Activated naive CD8-positive, alpha-beta T cell treated with anti-CD3 and anti-CD28 coated beads for 36 hours (primary cell): ENCODE measurements around the gene STK4. TPM values are rescaled to one million over a fixed set of nuclear protein-coding genes. Genes with fewer than 3 reads are reported as not detected.
"Not testable (repeated sequence)": the region's sequence is repeated elsewhere in the genome, so short reads cannot be mapped to it uniquely, and the experiment has no call there.

ENCODE experiments used
- DNase-seq: peaks from one replicate; pipeline ENCODE4 v3.0.0; 2021
- H3K27ac Mint-ChIP-seq: one replicate; pipeline ENCODE4 v1.8.0; 2022; ENCODE audit warnings: mild to moderate bottlenecking, moderate library complexity, mixed read lengths
- H3K27me3 Mint-ChIP-seq: one replicate; pipeline ENCODE4 v1.8.0; 2022; ENCODE audit warnings: mild to moderate bottlenecking, mixed read lengths
- H3K36me3 Mint-ChIP-seq: one replicate; pipeline ENCODE4 v1.8.0; 2021; ENCODE audit warnings: mild to moderate bottlenecking, mixed read lengths
- H3K4me1 Mint-ChIP-seq: one replicate; pipeline ENCODE4 v1.8.0; 2021; ENCODE audit warnings: mixed read lengths
- H3K4me3 Mint-ChIP-seq: one replicate; pipeline ENCODE4 v1.8.0; 2022; ENCODE audit warnings: mild to moderate bottlenecking, moderate library complexity, mixed read lengths
- H3K9me3 Mint-ChIP-seq: one replicate; pipeline ENCODE4 v1.8.0; 2022; ENCODE audit warnings: mixed read lengths
- total RNA-seq, 2 experiments: library from RNA; stranded (reverse); gene quantifications; one replicate each; pipeline ENCODE4 v1.2.3, GENCODE V29; 2021

Gene STK4
- total RNA-seq, 2 experiments from 2014 or later = 180 to 198 TPM

GRCh38 chr20:45019027-45019761, 52.9 kb downstream of the STK4 start:
- Mint-ChIP-seq H3K4me3 (no peak overlapping the region), H3K4me1 (peaks cover 66% of the 10 kb centered on the region), H3K27me3 (no peaks in the 10 kb centered on the region), H3K9me3 (no peaks in the 10 kb centered on the region), H3K27ac (peak overlapping the region; percentile 45), H3K36me3 (peaks cover 46% of the 10 kb centered on the region)
- no peak for DNase-seq

- Mint-ChIP-seq H3K9me3 (no peaks in the 10 kb centered on the region), H3K27me3 (no peaks in the 10 kb centered on the region), H3K27ac (no peak overlapping the region), H3K4me3 (no peak overlapping the region), H3K4me1 (peaks cover 66% of the 10 kb centered on the region), H3K36me3 (peaks cover 46% of the 10 kb centered on the region)
- DNase-seq = no peak
Observed at GRCh38 chr20:45019762-45020123, 53.4 kb downstream of the STK4 start.

DNA sequence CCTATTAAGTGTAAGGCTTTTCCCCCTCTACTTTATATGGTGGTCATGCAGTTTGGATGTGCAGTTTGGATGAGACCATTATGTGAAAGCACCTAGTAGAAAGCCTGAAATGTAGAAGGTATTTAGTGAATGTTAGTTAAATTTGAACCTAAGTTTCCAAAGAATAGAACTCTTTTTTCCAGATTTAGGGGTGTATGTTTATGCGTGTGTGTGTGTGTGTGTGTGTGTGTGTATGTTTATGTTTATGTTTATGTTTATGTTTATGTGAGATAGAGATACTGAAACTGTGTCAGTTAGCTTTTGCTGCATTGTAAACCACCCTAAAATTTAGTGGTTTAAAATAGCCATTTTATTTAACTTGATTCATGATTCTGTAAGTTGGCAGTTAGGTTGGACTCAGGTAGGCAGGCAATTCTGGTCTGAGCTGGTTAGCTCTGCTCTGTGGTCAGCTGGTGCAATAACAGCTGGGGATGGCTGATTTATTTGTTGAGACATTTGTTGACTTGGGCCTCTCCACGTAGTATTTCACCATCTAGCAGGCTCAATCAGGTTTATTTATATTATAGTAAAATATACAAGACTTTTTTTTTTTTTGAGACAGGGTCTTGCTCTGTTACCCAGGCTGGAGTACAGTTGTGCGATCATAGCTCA, 54.0 kb downstream of the STK4 start:
- Mint-ChIP-seq H3K9me3 (no peaks in the 10 kb centered on the region), H3K27me3 (no peaks in the 10 kb centered on the region), H3K36me3 (peaks cover 50% of the 10 kb centered on the region), H3K27ac (peak overlapping the region; percentile 72), H3K4me1 (peaks cover 65% of the 10 kb centered on the region), H3K4me3 (no peak overlapping the region)
- DNase-seq = no peak

GRCh38 chr20:45021631-45022030, 55.3 kb downstream of the STK4 start:
- peaks cover 50% of the 10 kb centered on the region for H3K36me3 Mint-ChIP-seq
- H3K4me1 Mint-ChIP-seq = peaks cover 61% of the 10 kb centered on the region
- no peak overlapping the region for H3K4me3 Mint-ChIP-seq
- DNase-seq = no peak
- peak overlapping the region; percentile 2 for H3K27ac Mint-ChIP-seq
- no peaks in the 10 kb centered on the region for H3K9me3 Mint-ChIP-seq
- no peaks in the 10 kb centered on the region for H3K27me3 Mint-ChIP-seq

DNA sequence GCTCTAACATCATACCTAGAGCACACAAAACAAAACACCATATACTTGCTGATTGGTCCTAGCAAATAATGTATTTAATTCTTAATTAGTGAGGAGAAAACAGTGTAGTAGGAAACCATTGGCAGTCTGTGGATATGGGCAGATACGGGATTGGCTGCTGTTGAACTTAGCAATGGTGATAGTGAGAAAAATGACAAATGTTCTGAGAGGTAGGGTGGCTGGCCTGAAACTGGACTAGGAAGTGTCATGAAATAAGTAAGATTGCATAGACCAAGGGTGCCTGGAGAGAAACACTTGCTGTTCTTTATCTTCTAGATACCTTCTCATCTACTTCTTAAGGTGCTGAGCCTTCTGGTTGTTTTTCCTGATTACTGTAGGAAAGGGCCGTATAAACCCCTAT, 56.8 kb downstream of the STK4 start:
- not testable (repeated sequence) for H3K27me3 Mint-ChIP-seq, H3K9me3 Mint-ChIP-seq

DNA sequence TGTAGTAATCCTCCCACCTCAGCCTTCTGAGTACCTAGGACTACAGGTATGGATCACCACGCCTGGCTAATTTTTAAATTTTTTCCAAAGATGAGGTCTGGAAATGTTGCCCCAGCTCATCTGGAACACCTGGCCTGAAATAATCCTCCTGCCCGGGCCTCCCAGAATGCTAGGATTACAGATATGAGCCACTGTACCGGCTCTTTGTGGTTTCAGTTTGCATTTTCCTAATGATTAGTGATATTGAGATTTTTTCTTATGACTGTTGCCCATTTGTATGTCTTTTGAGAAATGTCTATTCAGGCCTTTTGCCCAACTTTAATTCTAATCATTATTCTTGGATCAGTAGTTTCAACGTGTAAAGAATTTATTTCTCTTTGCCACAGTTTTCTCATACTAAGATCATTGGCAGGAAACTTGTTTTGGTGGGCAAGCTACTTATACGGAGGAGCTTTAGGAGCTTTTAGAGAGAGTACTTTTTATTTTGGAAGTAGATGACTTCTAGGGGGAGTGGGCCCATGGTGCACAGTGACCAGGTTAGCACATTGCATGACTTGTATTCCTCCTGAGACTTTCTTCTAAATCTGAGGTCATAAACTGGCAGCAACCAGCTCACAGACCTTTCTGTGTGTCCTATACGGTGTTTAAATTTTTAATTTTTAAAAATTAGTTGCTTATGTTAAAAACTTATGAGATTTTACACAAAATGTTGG, 62.3 kb downstream of the STK4 start:
- no peaks in the 10 kb centered on the region for H3K27me3 Mint-ChIP-seq
- H3K4me1 Mint-ChIP-seq = peaks cover 58% of the 10 kb centered on the region
- H3K9me3 Mint-ChIP-seq = peaks cover 1% of the 10 kb centered on the region
- H3K4me3 Mint-ChIP-seq = no peak overlapping the region
- peak overlapping the region; percentile 58 for H3K27ac Mint-ChIP-seq
- no peak for DNase-seq
- H3K36me3 Mint-ChIP-seq = peaks cover 62% of the 10 kb centered on the region

More for the DNA sequence above, 56.8 kb downstream of the STK4 start:
- peak overlapping the region; percentile 34 for H3K27ac Mint-ChIP-seq
- peaks cover 58% of the 10 kb centered on the region for H3K4me1 Mint-ChIP-seq
- DNase-seq, H3K4me3 Mint-ChIP-seq: not testable (repeated sequence)
- H3K36me3 Mint-ChIP-seq = peaks cover 51% of the 10 kb centered on the region

GRCh38 chr20:45029884-45030283, 63.6 kb downstream of the STK4 start:
- DNase-seq = no peak
- no peaks in the 10 kb centered on the region for H3K27me3 Mint-ChIP-seq
- peaks cover 1% of the 10 kb centered on the region for H3K9me3 Mint-ChIP-seq
- H3K36me3 Mint-ChIP-seq = peaks cover 66% of the 10 kb centered on the region
- no peak overlapping the region for H3K4me3 Mint-ChIP-seq
- H3K4me1 Mint-ChIP-seq = peaks cover 58% of the 10 kb centered on the region
- H3K27ac Mint-ChIP-seq = peak overlapping the region; percentile 58

- peak overlapping the region; percentile 6 for H3K27ac Mint-ChIP-seq
- H3K4me1 Mint-ChIP-seq = peaks cover 64% of the 10 kb centered on the region
- DNase-seq = no peak
- H3K27me3 Mint-ChIP-seq = no peaks in the 10 kb centered on the region
- peaks cover 66% of the 10 kb centered on the region for H3K36me3 Mint-ChIP-seq
- H3K4me3 Mint-ChIP-seq = no peak overlapping the region
- peaks cover 1% of the 10 kb centered on the region for H3K9me3 Mint-ChIP-seq
Observed at GRCh38 chr20:45032276-45032675, 66.0 kb downstream of the STK4 start.

DNA sequence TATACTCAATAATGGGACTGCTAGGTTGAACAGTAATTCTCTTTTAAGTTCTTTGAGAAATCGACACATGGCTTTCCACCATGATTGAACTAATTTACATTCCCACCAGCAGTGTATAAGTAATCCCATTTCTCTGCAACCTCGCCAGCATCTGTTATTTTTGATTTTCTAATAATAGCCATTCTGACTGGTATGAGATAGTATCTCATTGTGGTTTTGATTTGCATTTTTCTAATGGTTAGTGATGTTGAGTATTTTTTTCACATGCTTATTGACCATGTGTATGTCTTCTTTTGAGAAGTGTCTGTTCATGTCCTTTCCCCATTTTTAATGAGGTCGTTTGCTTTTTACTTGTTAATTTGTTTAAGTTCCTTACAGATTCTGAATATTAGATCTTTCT, 66.5 kb downstream of the STK4 start:
- Mint-ChIP-seq H3K4me1 (peaks cover 61% of the 10 kb centered on the region), H3K9me3 (peaks cover 1% of the 10 kb centered on the region), H3K36me3 (peaks cover 63% of the 10 kb centered on the region), H3K27ac (peak overlapping the region; percentile 48), H3K4me3 (no peak overlapping the region), H3K27me3 (no peaks in the 10 kb centered on the region)
- DNase-seq = no peak

- H3K27me3 Mint-ChIP-seq = no peaks in the 10 kb centered on the region
- no peak overlapping the region for H3K4me3 Mint-ChIP-seq
- H3K9me3 Mint-ChIP-seq = peaks cover 1% of the 10 kb centered on the region
- no peak for DNase-seq
- peak overlapping the region; percentile 63 for H3K27ac Mint-ChIP-seq
- H3K36me3 Mint-ChIP-seq = peaks cover 55% of the 10 kb centered on the region
- H3K4me1 Mint-ChIP-seq = peaks cover 56% of the 10 kb centered on the region
Observed at GRCh38 chr20:45034436-45034835, 68.1 kb downstream of the STK4 start.

DNA sequence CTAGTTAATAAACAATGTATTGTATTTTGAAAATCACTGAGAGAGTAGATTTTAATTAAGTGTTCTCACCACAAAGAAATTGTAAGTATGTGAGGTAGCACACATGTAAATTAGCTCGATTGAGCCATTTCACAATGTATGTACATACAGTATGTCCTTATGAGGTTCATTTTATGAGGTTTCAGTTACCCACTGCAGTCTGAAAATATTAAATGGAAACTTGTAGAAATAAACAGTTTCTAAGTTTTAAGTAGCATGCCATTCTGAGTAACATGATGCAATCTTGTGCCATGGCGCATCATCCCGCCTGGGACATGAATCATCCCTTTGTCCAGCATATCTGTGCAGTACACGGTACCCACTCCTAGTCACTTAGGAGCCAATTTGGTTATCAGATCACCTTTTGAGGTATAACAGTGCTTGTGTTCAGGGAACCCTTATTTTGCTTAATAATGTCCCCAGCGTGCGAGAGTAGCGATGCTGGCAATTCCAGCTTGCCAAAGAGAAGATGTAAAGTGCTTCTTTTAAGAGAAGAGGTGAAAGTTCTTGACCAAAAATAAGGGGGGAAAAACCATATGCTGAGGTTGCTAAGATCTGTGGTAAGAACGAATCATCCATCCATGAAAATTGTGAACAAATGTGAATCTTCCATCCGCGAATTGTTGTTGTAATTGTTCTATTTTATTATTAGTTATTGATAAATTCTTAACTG, 69.9 kb downstream of the STK4 start:
- peak overlapping the region; percentile 96 for H3K27ac Mint-ChIP-seq
- no peaks in the 10 kb centered on the region for H3K27me3 Mint-ChIP-seq
- peaks cover 61% of the 10 kb centered on the region for H3K36me3 Mint-ChIP-seq
- DNase-seq = peak; percentile 64
- H3K9me3 Mint-ChIP-seq = peaks cover 1% of the 10 kb centered on the region
- H3K4me3 Mint-ChIP-seq = no peak overlapping the region
- peaks cover 65% of the 10 kb centered on the region for H3K4me1 Mint-ChIP-seq

- no peaks in the 10 kb centered on the region for H3K27me3 Mint-ChIP-seq
- peaks cover 71% of the 10 kb centered on the region for H3K4me1 Mint-ChIP-seq
- H3K27ac Mint-ChIP-seq = peak overlapping the region; percentile 75
- H3K4me3 Mint-ChIP-seq = no peak overlapping the region
- peaks cover 56% of the 10 kb centered on the region for H3K36me3 Mint-ChIP-seq
- H3K9me3 Mint-ChIP-seq = peaks cover 1% of the 10 kb centered on the region
- no peak for DNase-seq
Observed at GRCh38 chr20:45037050-45037449, 70.7 kb downstream of the STK4 start.

DNA sequence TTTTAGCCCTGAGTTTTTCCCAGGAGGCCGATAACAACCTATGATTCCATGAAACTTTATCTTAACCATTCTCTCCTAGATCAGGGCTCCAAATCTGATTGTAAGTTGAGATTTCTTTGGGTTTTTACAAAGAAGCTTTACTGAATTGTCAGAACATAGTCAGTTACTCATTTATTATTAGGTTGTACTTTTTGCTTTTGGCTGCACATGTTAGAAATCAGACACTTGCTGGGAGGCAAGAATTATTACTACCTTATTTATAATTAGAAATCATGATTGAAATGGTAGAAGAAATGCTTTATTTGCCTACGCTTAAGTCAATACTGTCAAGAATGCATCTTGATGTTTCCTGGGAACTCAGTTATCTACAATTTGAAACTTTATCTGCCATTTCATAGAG, 71.3 kb downstream of the STK4 start:
- Mint-ChIP-seq H3K4me3 (no peak overlapping the region), H3K9me3 (peaks cover 1% of the 10 kb centered on the region), H3K36me3 (peaks cover 55% of the 10 kb centered on the region), H3K27me3 (no peaks in the 10 kb centered on the region), H3K4me1 (peaks cover 71% of the 10 kb centered on the region), H3K27ac (peak overlapping the region; percentile 75)
- DNase-seq = no peak

DNA sequence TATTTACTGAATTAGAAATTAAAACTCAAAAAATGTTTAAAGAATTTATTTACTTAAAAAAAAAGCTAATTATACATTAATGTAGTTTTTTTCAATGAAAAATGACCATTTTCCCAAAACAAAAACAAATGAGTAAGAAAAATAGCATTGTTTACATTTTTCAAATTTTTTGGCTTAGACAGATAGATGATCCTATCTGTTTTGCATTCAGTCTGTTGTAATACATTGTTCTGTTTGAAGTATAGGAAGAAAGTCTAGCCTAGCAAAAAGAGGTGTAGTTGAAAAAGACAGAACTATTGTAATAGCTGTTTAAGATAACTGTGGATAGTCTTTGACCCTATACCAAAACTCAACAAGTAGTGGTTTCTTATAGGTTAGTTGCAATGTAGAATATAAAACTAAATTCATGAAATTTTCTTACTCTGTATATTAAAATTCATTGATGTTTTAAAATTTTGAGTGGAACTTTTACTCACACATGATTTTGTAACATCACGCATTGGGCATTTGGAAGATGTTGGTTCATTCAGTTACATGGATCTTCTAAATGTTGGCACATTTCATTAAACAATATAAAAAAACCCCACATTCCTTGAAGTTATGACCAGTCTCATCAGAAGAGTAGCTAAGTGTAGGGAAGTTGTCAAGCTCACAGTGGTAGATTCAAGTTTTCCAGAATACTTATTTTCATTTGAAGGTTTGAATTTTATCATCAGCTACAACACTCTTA, 72.6 kb downstream of the STK4 start:
- Mint-ChIP-seq H3K27ac (peak overlapping the region; percentile 74), H3K36me3 (peaks cover 54% of the 10 kb centered on the region), H3K27me3 (no peaks in the 10 kb centered on the region), H3K9me3 (no peaks in the 10 kb centered on the region), H3K4me3 (no peak overlapping the region), H3K4me1 (peaks cover 69% of the 10 kb centered on the region)
- DNase-seq = no peak
